ENCODE data around the gene TMEM183A. TPM values are rescaled to one million over a fixed set of nuclear protein-coding genes. Genes with fewer than 3 reads are reported as not detected.

The TMEM183A gene
- total and polyA plus RNA-seq, 2 of the 4 experiments (the other 2 are of a cell fraction): 56.8 to 63.1 TPM

GRCh38 chr1:202968351-202968750 is 38.8 kb upstream of the TMEM183A start:
- BruUV-seq (replicated peaks): no TSS peak
- Histone ChIP-seq H2BK15ac (ENCODE audit: low read depth, low read length) (no peak overlapping the region), H4K5ac (ENCODE audit: low read depth, low read length) (no peak overlapping the region), H4K20me1 (ENCODE audit: insufficient read depth, low read length) (no peaks in the 10 kb centered on the region), H3K36me3 (ENCODE audit: control insufficient read depth, insufficient read depth, low read length) (no peaks in the 10 kb centered on the region; the same call in none of the 2 replicates), H3K14ac (replicated peaks; ENCODE audit: low read depth, low read length) (no peak overlapping the region), H4K8ac (ENCODE audit: low read depth in 2 of 2, low read length in 2 of 2) (no peak overlapping the region), H3K27me3 (ENCODE audit: control insufficient read depth, insufficient read depth, low read length) (peaks cover 10% of the 10 kb centered on the region), H2AK9ac (replicated peaks; ENCODE audit: low read depth, low read length, poor library complexity) (no peak overlapping the region), H2AK5ac (ENCODE audit: low read depth, low read length) (no peak overlapping the region), H3K4me1 (ENCODE audit: control insufficient read depth, insufficient read depth, low read length) (peaks cover 9% of the 10 kb centered on the region), H3K9me1 (ENCODE audit: insufficient read depth, low read length) (peaks cover 17% of the 10 kb centered on the region), H2AFZ (replicated peaks; ENCODE audit: low read length, poor library complexity) (no peak overlapping the region), H2BK120ac (ENCODE audit: low read depth, low read length) (no peak overlapping the region), H3K4me2 (ENCODE audit: low read depth, low read length) (no peak overlapping the region), H3K4ac (ENCODE audit: low read depth, low read length) (no peak overlapping the region), H3K9me3 (ENCODE audit: control insufficient read depth, insufficient read depth, low read length) (no peaks in the 10 kb centered on the region), H3K18ac (ENCODE audit: low read depth, low read length) (no peak overlapping the region), H4K91ac (ENCODE audit: insufficient read depth, low read depth, low read length) (no peak overlapping the region), H3K27ac (ENCODE audit: insufficient read depth, low read length) (no peak overlapping the region), H3K9ac (ENCODE audit: low read depth, low read length) (no peak overlapping the region), H3K23ac (ENCODE audit: low read depth, low read length) (no peak overlapping the region), H2BK5ac (ENCODE audit: low read depth, low read length, poor library complexity, severe bottlenecking) (no peak overlapping the region), H3K4me3 (ENCODE audit: insufficient read depth, low read depth, low read length) (no peak overlapping the region), H3K56ac (ENCODE audit: extremely low read depth, insufficient read depth, low read length) (no peak overlapping the region), H2BK20ac (ENCODE audit: low read depth, low read length) (no peak overlapping the region), H3K79me1 (ENCODE audit: low read depth in 1 of 2, low read length in 2 of 2) (peaks cover 12 to 21% of the 10 kb centered on the region in 2 experiments)
- POLR2A ChIA-PET (ENCODE audit: unreplicated experiment): no interaction called here
- no peak for DNase-seq
- in situ Hi-C loops (cut with MboI; ENCODE audit: low sequenced_read_pairs): no loop called here
- intact Hi-C loops (cut with micrococcal nuclease): no loop called here
- WGBS, 2 experiments (ENCODE audit: extremely low coverage in 2 of 2, insufficient read length in 1 of 2): no CpG with 5 or more reads among the region's 3 CpGs
- no peak for ATAC-seq (ENCODE audit: low read depth)
- CTCF ChIA-PET: interaction anchor here (1.1 kb wide), 1 partner anchor 25 kb away, joined by 3 read pairs; no protein-coding TSS in a partner anchor
- no peak for TF ChIP-seq POLR2A (IDR thresholded peaks at IDR 0.05; ENCODE audit: low read depth, low read length)
- no peak for TF ChIP-seq MAFK (IDR thresholded peaks at IDR 0.05; ENCODE audit: low read depth, low read length)
- TF ChIP-seq CEBPB (IDR thresholded peaks at IDR 0.05; ENCODE audit: low read depth, low read length): no peak
- TF ChIP-seq CHD1 (IDR thresholded peaks at IDR 0.05; ENCODE audit: low read depth, low read length): no peak
- no peak for TF ChIP-seq RAD21 (IDR thresholded peaks at IDR 0.05; ENCODE audit: low read length)
- no peak for TF ChIP-seq RCOR1 (IDR thresholded peaks at IDR 0.05; ENCODE audit: insufficient replicate concordance, low read length)
- no peak for TF ChIP-seq NFE2L2 (IDR thresholded peaks at IDR 0.05; ENCODE audit: low read depth, low read length)
- dilution Hi-C loops (cut with HindIII; ENCODE audit: low sequenced_read_pairs, unreplicated experiment): no loop called here
